Stimulated activated CD4-positive, alpha-beta T cell treated with anti-CD3 and anti-CD28 coated beads, TNF-alpha, amount 100 ng/mL, for 24 hours (primary cell): Measurements from ENCODE around the gene DENND6B.
"Not testable (repeated sequence)": the region's sequence is repeated elsewhere in the genome, so short reads cannot be mapped to it uniquely, and the experiment has no call there.

Source experiments
- DNase-seq, 3 experiments: peaks; one replicate each; pipeline ENCODE4 v3.0.0-alpha.2; 2020; ENCODE audit warnings: low read depth in 3 of 3

Gene DENND6B

DNA sequence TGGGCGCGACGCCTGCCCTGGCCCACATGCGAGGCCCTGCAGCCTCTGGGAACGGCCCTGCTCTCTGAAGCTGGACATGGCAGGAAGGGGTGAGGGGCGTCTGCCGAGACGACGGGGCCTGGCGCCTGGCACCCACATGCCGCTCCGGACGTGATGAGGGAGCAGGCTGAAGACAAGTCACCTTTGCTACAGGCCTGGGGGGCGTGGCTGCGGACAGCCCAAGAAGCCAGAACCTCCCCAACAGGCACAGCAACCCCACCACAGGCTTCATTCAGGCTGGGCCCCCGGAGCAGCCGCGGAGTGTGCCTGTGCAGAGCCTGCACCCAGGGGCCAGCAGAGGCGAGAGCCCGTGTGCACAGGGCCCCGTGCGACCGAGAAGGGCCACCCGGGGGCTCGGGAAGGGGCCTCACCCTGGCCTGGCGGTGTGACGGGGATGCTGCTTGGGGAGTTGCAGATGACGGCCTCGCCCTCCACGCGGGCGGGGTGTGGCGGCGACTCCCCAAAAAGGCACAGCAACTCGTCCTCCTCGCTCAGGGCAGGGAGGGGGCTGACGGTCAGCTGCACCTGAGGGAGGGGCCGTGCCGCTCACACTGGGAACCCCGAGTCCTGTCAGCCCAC lies 40.0 kb downstream of the DENND6B start:
- DNase-seq: no peak

DNA sequence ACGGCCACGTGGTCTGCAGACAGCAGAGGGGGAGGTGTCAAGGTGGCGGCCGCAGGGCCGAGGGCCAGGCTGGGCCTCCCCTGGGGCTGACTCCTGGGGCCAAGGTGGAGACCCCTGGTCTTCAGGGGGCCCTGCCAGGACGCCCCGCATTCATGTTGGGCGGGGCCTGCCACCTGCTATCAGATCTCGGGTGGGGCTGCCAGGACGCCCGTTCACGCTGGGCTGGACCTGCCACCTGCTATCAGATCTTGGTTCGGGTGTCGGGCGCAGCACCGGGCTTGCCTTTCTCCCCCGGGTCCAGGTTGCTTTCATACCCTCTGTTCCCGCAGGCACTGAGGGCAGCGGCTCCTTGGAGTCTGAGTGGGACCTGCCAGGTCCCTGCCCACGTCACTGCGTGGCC lies 40.5 kb downstream of the DENND6B start:
- DNase-seq: no peak

DNA sequence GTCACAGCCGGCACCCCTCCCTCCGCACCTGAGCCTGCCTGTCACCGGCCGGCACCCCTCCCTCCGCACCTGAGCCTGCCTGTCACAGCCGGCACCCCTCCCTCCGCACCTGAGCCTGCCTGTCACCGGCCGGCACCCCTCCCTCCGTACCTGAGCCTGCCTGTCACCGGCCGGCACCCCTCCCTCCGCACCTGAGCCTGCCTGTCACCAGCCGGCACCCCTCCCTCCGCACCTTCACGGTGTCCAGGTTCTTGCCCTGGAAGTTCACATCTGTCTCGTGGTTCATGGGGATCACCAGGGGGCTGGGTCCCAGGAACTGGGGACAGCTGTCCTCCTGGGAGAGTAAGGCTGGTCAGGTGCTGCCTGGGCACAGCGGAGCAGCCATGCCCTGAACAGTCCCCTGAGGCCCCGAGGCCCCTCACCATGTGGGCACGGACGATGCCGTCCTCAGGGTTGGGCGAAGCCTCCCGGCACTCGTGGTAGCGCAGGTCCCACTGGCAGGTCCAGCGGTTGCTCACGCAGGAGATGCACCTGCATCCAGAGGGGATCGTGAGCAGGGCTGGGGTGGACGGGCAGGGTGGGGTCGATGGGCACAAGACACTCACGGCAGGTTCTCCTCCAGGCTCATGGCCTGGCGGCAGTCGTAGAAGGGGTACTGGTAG lies 41.1 kb downstream of the DENND6B start:
- DNase-seq: no peak

DNA sequence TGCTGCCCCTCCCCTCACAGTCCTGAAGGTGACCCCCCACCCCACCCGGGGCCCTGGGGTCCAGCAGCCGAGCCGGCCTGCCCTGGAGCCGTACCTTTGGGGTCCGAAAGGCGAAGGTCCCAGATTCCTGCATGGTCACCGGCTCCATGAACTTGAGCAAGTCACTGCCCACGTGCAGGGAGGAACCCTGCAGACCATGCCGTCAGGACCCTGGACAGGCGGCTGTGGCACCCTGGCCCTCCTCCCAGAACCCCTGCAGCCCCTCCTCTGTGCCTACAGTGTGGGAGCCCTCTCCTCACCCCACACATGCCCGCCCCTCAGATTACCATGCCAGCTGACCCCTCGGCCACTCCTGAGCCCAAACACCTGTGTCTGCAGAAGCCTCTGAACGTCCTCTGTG lies 42.3 kb downstream of the DENND6B start:
- DNase-seq: no peak

DNA sequence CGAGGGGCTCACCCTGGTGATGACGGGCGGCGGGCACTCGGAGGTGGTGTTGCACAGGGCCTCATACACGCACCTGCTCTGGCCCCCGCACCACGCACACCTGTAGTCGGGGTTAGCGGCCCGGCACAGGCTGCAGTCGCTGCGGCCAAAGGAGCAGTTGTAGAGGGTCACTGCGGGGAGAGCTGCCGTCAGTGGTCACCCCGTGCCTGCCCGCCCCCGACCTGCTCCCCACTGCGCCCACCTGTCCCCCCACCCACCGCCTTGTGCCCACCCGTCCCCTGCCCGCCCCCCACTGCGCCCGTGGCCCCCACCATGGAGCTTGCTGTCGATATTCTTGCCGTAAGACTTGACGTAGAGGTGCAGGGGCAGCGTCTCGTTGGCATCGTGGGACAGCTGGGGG lies 43.0 kb downstream of the DENND6B start:
- no peak for DNase-seq

DNA sequence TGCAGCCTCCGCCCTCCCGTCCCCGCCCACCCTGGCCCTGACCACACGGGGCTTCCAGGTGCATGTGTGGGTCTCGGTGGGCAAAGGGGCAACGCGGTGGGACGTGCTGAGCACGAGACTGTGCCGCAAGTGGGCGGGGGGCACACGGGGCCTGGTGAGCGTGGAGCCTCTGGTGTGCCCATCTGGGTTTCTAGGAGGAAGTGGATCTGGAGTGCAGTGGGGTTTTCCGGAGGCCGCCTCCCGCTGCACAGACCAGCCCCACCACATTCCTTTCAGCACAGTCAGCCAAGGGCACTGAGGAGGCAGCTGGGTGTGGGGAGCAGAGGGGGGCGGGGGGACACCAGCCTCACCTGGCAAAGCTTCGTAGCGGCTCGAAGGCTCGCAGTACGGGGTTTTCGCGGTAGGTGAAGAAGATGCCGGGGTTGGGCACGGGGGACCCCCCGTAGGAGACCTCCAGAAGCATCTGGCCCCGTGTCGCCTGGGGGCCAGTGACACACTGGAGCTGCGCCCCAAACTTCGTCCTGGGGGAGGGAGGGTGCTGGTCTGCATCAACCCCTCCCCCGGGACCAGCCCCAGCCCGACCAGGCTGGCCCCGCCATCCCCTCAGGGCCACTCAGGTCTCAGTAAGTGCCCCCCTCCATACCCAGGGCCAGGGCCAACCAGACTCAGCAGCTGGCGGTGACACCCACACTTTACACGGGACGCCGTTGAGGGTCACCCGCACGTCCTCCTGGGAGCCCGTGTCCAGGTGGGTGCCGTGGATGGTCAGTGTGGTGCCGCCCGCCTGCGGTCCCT lies 44.3 kb downstream of the DENND6B start:
- no peak for DNase-seq

DNA sequence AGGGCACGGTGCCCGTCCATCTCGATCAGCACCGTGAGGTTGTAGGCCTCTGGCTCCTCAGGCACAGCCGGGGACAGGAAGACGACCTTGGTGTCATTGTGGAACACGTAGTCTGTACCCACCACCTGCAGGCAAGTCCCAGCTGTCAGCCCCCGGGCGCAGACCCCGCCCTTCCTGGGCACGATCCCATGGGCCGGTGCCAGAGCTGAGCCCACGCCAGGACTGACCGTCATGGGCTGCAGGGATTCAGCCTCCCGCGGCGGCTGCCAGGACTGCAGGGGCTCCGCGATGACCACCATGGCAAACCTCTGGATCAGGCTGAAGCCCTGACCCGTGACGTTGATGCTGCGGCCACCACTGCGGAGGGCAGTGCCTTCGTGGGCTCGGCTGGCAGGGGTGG lies 44.9 kb downstream of the DENND6B start:
- DNase-seq: no peak

DNA sequence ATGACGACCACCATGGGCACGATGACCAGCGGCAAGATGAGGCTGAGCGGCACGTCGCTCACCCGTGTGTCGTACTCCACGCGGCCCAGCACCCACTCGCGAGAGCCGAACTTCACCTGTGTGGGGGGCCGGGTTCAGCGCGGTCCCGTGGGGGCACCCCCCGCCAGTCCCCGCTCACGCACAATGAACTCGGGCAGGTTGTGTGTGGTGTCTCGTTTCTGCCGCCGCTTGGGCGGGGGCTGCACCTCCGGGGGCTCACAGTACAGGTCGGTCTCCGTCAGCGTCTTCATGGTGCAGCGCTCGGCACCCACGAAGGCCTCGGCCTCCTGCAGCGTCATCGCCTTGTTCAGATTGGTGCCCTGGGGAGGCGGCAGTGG lies 45.4 kb downstream of the DENND6B start:
- DNase-seq: no peak

DNA sequence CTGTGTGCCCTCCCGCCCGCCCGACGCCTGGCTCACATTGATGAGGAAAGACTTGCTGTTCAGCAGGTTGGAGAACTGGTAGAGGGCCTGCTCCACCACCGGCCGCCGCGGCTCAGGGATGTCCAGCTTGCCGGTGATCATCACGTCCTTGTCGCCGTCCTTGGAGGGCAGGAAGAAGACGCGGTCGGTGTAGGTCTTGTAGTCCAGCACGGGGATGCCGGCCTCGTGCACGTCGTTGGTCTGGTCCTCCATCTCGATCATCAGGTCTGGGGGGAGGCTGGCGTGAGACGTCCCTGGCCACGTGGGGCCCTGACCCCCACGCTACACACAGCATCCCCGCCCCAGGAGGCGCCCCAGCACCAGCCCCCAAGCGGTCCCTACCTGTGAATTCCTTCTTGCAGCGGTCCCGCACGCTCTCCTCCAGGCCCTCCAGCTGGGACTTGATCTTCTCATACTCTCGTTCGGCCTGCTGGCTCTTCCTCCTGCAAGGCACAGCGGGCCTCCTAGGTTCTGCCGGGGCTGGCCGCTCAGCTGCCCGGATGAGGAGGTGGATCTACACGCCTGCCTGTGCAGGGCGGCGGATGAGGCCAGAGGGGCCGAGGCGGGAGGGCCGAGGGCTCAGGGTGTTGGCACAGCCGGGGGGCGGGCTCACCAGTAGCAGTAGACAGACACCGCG lies 46.0 kb downstream of the DENND6B start:
- no peak for DNase-seq

DNA sequence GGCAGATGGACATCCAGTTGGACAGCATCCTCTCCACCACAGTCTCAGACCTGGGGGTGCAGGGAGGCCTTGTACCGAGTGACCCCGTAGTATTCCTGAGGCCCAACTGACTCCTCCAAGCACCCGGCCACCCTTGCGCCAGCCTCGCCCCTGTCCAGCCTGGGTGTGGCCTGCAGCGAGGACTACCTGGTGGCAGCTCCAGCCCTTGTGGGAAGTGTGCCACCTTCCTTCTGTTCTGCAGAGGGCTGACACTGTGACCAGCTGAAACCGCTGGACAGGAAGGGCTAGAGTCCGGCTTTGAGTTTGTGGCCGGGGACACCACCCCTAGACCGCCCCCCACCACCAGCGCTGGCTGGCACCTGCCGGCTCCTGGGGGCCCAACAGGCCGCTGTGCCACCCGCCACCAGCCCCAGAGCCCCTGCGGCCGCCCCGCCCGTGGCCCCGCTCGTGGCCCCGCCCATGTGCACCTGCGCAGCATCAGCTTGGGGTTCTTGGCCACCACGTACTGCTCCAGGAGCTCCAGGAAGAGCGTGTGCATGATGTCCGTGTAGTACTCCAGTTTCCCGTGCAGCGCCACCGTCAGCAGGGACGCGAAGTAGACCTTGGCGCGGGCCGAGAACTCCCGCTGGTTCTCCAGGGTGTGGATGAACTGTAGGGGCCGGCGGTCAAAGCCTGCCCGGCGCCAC lies 46.6 kb downstream of the DENND6B start:
- DNase-seq: no peak

DNA sequence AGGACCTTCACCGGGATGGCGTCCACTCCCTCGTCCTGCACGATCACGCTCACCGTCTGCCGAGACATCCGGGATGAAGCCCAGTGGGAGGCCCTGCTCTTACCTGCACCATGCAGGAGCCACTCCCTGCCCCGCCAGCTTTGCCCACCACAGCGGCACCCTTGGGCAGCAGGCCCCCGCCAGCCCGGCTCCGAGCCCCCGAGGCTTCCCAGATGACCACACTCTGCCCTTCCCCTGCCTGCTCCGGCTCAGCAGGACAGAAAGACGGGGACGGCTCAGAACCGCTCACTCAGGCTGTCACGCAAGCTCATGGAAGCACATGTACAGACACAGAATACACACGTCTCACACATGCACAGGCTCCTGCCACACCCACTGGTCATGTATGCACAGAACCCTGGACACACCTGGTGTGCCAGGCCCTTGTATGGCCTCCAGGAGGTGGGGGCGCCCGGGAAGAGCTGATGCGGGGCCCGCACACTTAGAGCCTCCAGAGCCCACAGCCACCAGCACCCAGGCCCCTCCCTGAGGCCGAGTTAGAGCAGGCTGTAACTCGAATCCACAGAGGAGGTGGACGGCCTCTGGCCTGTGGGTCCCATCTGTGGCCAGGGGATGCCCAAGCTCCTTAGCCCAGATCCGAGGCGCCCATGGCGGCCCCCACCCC lies 47.7 kb downstream of the DENND6B start:
- no peak for DNase-seq

DNA sequence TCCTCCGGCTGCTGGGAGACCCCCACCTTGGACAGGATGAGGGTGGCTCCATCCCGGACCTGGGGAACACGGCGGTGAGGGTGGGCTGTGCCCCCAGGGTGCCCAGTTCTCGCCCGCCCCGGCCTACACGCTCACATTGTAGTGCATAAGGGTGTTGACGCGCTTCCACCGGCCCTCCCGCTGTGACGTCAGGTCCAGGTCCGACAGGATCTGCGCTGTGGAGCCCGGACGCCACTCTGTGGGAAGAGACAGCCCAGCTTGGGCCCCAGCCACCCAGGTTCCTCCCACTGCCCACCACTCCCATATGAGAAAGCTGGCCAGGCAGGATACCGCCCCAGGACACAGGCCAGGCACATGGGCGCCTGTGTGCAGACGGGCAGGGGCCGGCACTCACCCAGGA lies 48.4 kb downstream of the DENND6B start:
- DNase-seq: no peak

DNA sequence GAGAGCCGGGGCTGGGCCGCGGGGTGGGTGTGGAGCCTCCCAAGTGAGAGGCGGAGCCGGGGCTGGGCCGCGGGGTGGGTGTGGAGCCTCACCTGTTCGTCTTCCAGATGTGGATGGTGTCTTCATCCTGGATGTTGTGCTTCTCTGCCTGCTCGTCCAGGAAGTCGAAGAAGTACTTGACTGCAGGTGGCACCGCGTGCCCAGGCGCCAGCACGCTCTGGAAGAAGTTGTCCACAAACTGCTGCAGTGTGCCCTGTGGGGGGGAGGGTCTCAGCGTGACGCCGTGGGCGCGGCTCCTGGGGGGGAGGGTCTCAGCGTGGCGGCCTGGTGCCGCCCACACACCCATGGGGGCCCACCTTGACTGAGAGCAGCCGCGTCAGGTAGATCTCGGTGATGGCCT lies 49.1 kb downstream of the DENND6B start:
- no peak for DNase-seq

DNA sequence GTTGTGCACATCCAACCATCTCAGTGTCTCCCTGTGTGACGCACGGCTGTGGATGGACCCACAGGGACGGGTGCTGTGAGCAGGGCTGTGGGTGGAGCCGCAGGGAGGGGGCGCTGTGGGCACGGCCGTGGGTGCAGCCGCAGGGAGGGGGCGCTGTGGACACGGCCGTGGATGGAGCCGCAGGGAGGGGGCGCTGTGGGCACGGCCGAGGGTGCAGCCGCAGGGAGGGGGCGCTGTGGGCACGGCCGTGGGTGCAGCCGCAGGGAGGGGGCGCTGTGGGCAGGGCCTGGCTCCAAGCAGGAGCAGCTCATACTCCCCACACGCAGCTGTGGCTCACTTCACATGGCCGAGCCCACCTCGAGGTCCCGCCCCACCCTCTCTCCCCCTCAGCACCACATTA lies 50.7 kb downstream of the DENND6B start:
- peak in 1 of 3 experiments; percentile 46 for DNase-seq

DNA sequence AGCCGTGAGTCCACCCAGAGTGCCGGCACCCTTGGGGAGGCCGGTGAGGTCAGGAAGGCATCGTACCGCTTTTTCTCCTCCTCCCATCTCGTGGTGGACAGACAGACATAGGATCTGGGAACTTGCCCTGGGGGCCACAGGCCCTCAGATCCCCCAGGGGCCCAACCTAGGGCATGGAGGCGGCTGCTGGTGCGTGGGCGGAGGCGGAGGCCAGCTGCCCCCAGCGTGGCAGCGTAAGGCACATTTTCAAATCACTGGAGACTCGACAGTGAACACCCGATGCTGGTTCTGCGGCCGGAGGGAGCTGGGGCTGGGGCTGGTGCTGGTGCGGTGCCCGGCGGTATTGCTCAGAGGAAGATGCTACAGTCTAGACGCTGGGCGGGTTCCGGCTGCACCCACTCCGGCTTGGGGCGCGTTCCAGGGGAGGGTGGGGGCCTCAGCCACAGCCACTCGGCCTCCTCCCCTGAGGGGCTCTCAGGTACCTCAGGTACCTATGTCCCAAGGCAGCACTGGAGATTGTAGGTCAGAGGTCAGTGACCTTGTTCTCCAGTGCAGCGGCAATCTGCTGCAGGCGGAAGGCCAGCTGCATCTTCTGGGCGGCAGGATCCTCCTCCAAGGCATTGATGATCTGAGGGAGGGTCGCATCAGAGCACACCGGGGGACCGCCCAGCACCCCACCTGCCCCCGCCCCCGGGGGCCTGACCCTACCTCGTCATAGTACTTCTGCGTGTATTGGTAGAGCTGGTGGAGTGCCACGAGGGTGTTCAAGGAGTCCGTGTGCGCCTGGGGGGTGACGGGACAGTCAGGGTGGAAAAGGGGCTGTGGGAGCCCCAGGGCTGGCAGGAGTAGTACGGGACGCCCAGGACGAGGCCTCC lies 51.4 kb downstream of the DENND6B start:
- DNase-seq: no peak

DNA sequence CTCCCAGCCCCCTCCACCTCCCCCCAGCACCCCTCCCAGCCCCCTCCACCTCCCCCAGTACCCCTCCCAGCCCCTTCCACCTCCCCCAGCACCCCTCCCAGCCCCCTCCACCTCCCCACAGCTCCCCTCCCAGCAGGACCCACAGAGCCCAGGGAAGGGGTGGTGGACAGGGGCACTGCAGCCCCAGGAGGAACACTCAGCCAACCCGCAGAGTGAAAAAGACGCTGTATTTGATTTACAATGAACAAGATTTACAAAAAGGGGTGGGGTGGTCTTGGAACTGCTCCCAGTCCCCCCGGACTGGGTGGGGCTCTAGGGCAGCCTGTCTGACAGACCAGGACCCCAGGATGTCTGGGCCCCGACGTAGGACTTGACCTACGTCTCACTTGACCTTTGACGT lies 52.0 kb downstream of the DENND6B start:
- no peak for DNase-seq

DNA sequence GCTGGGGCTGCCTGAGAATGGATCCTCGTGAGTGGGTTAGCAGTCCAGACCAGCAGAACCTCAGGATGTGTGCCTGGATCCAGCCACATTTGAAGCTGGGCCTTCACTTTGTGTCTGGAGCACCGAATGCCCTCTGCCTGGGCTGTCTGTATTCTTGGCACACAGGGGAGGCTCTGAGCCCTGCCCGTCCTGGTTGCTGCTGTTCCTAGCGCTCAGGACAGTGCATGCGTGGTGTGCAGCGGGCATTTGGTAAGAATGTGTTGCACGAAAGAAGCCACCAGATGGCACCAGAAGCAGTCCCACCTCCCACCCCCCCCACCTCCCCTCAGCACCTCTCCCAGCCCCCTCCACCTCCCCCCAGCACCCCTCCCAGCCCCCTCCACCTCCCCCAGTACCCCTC lies 52.5 kb downstream of the DENND6B start:
- peak in 1 of 3 experiments; percentile 45 for DNase-seq

DNA sequence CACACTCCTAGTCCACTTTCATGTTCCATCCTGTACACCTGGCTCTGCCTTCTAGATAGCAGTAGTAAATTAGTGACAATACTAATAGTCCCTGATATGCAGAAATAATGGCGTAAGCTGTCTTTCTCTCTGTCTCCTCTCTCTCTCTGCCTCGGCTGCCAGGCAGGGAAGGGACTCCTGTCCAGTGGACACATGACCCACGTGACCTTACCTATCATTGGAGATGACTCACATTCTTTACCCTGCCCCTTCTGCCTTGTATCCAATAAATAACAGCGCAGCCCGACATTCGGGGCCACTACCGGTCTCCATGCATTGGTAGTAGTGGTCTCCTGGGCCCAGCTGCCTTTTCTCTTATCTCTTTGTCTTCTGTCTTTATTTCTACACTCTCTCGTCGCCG lies 53.0 kb downstream of the DENND6B start:
- DNase-seq: not testable (repeated sequence)

DNA sequence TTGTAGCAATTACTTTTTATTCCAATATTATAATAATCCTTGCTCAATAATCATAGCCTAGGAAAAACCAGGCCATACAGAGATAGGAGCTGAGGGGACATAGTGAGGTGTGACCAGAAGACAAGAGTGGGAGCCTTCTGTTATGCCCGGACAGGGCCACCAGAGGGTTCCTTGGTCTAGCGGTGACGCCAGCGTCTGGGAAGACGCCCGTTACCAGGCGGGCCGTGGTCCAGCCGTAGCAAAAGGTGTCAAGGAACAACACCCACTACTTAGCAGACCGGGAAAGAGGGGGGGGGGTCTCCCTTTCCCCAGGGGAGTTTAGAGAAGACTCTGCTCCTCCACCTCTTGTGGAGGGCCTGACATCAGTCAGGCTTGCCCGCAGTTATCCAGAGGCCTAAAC lies 53.5 kb downstream of the DENND6B start:
- DNase-seq: not testable (repeated sequence)

DNA sequence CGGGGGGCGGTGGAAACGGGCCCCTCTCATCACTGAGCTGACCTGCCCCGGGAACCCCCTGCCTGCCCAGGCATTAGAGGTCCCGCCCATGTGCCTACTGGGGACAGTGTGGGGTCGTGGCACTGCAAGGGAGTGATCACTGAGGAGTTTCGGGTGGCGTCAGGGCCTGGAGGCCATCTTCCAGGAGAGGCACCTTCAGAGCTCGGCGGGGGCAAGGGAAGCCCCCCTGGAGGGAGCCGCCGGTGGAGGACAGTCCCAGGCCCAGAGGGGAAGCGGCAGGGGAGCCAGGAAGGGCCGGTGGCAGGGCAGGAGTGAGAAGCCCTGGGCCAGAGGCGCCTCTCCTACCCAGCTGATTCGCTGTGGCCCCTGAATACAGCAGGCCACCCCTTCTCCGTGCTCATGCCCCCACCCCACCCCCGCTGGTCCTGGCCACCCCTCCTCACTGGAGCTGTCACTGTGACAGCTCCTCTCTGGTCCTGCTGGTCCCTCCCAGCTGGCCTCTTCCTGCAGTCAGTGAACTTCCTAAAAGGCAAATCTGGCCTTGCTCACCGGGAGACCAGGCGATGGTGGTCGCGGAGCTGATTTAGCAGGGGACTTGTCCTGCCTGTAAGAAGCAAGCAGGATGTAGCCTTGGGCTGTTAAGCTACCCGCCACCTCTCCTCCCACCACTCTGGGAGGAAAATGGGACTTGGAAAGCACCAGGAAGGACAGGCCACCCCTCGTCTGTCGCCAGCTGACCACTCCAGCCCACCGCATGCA lies 54.6 kb downstream of the DENND6B start:
- DNase-seq: no peak
